ENCODE data around the gene STK39. TPM values are rescaled to one million over a fixed set of nuclear protein-coding genes. Genes with fewer than 3 reads are reported as not detected.
A peak's percentile ranks its signal among the peaks of the same experiment; 100 is the strongest.

The STK39 gene
- total RNA-seq, 4 donors from 2014 or later, result 35.3 to 58.0 (median 47.0) TPM

DNA sequence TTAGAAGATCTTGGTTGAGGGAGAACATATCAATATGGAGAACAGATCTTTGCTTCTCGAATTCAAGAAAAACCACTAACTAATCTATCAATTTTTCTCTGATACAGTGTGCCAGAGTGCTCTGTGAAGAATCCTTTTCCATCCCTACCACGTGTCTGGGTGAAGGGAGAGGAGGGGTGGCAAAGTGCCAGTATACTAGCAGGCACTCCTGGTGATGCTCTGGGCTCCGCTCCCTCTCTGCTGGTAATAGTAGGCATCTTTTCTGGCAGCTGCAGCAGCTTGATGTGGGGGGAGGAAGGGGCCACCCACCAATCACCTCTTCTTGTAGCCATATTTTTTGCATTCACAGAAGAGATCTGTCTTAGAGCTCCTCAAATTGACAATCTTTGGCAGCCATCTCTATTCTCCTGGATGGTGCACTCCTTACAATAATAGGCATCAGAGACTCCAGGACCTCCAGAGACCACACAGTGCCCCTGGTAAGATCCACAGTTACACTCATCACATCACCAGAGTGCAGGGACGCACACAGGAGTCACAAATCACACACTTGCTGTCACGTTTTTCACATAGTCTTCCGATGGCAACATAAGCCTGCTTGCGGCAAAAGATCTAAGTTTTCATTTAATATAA, 15.7 kb downstream of the STK39 start:
- Histone ChIP-seq H3K4me3 (no peak overlapping the region), H3K4me1 (peaks cover 0 to 63% (median 0%) of the 10 kb centered on the region in 3 donors), H3K9me3 (peaks cover 0 to 4% (median 0%) of the 10 kb centered on the region in 3 donors), H3K36me3 (peaks cover 0 to 5% of the 10 kb centered on the region in 2 donors), H3K27me3 (no peaks in the 10 kb centered on the region), H3K27ac (peak overlapping the region in 3 of 4 donors; percentile 54 to 76 (median 71))
- 67 to 77% methylated on average over 5 to 7 of the region's 7 CpGs for WGBS, 2 donors (ENCODE audit: low coverage in 1 of 2)
- peak; percentile 14 for TF ChIP-seq POLR2AphosphoS5 (IDR thresholded peaks at IDR 0.05)
- TF ChIP-seq POLR2A (IDR thresholded peaks at IDR 0.05), result no peak
- ATAC-seq, result peak; percentile 47

DNA sequence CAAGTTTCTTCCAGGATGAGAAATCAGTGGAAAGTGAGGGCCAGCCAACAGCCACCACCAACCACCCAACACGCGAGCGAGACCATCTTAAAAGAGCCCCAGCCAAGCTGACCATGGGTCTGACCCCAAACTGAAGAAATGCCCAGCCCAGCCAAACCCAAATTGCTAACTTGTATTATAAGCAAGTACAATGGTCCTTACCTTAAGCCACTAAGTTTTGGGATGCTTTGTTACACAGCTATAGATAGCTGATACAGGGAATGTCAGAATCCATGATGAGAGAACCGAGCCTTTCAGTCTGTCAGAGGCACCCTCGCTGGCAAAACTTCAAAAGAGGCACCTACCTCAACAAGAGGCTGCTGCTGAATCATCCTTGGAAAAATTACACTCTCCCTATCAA, 17.0 kb downstream of the STK39 start:
- Histone ChIP-seq H3K4me1 (peaks cover 0 to 71% (median 0%) of the 10 kb centered on the region in 3 donors), H3K36me3 (peaks cover 0 to 5% of the 10 kb centered on the region in 2 donors), H3K27me3 (no peaks in the 10 kb centered on the region), H3K9me3 (peaks cover 0 to 4% (median 0%) of the 10 kb centered on the region in 3 donors), H3K27ac (peak overlapping the region in 3 of 4 donors; percentile 5 to 76 (median 54)), H3K4me3 (no peak overlapping the region)
- WGBS, 2 donors (ENCODE audit: low coverage in 1 of 2), result 100% methylated on average over 1 to 2 of the region's 5 CpGs
- no peak for ATAC-seq
- TF ChIP-seq EP300 (IDR thresholded peaks at IDR 0.05) (no peak), POLR2AphosphoS5 (IDR thresholded peaks at IDR 0.05) (no peak), POLR2A (IDR thresholded peaks at IDR 0.05) (no peak)
- TF ChIP-seq, protein P1, sequence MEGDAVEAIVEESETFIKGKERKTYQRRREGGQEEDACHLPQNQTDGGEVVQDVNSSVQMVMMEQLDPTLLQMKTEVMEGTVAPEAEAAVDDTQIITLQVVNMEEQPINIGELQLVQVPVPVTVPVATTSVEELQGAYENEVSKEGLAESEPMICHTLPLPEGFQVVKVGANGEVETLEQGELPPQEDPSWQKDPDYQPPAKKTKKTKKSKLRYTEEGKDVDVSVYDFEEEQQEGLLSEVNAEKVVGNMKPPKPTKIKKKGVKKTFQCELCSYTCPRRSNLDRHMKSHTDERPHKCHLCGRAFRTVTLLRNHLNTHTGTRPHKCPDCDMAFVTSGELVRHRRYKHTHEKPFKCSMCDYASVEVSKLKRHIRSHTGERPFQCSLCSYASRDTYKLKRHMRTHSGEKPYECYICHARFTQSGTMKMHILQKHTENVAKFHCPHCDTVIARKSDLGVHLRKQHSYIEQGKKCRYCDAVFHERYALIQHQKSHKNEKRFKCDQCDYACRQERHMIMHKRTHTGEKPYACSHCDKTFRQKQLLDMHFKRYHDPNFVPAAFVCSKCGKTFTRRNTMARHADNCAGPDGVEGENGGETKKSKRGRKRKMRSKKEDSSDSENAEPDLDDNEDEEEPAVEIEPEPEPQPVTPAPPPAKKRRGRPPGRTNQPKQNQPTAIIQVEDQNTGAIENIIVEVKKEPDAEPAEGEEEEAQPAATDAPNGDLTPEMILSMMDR (IDR thresholded peaks at IDR 0.05), result no peak

DNA sequence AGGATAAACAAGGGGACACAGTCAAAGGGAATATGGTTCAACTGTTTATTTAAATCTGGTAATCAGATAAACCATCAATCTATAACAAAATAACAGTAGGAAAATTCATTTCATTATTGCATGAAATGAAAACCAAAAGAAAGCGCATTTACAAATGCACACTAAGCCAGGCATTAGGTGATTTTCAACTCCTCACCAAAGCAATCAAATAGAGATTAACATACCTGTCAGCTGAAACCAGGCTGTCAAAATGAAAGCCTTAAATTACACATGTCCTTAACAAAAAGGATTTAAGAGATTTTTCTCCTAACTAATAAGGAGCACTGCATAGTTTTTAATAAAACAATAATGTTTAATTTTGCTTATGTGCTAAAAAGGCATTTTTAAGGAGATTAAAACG, 23.0 kb downstream of the STK39 start:
- Histone ChIP-seq H3K27me3 (no peaks in the 10 kb centered on the region), H3K9me3 (no peaks in the 10 kb centered on the region), H3K36me3 (no peaks in the 10 kb centered on the region), H3K4me3 (no peak overlapping the region), H3K27ac (no peak overlapping the region), H3K4me1 (peaks cover 0 to 73% (median 8%) of the 10 kb centered on the region in 3 donors)
- TF ChIP-seq POLR2AphosphoS5 (IDR thresholded peaks at IDR 0.05) (no peak), POLR2A (IDR thresholded peaks at IDR 0.05) (no peak), EP300 (IDR thresholded peaks at IDR 0.05) (no peak)
- TF ChIP-seq, protein P1 (IDR thresholded peaks at IDR 0.05), result no peak
- 94 to 100% methylated on average over 2 of the region's 2 CpGs for WGBS, 2 donors (ENCODE audit: low coverage in 1 of 2)
- no peak for ATAC-seq

DNA sequence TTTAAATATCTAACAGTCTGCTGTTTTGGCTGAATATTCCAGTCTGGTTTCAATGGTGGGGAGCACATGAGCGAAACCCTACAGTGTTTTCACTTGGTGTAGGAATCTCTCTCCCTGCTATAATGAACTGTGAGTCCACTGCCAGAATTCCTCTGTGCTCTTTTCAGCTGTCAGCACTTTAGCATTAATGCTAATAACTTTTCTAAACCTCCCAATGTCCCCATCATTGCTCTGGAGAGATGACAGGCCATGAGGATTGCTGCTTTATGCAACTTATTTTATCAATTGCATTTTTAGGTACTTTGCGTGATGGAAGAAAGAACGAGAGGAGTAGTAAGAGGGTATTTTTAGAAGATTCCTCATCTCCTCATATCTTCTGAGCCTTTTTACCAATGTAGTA, 25.3 kb downstream of the STK39 start:
- 51 to 68% methylated on average over 3 of the region's 3 CpGs for WGBS, 2 donors (ENCODE audit: low coverage in 1 of 2)
- ATAC-seq, result no peak
- TF ChIP-seq POLR2A (IDR thresholded peaks at IDR 0.05), result no peak
- no peak for TF ChIP-seq EP300 (IDR thresholded peaks at IDR 0.05)
- TF ChIP-seq, protein P1 (IDR thresholded peaks at IDR 0.05), result no peak
- no peak for TF ChIP-seq POLR2AphosphoS5 (IDR thresholded peaks at IDR 0.05)
- H3K27me3 ChIP-seq, result no peaks in the 10 kb centered on the region
- no peak overlapping the region for H3K4me3 ChIP-seq
- no peaks in the 10 kb centered on the region for H3K36me3 ChIP-seq
- H3K9me3 ChIP-seq, result no peaks in the 10 kb centered on the region
- peaks cover 0 to 71% (median 8%) of the 10 kb centered on the region in 3 donors for H3K4me1 ChIP-seq
- no peak overlapping the region for H3K27ac ChIP-seq

DNA sequence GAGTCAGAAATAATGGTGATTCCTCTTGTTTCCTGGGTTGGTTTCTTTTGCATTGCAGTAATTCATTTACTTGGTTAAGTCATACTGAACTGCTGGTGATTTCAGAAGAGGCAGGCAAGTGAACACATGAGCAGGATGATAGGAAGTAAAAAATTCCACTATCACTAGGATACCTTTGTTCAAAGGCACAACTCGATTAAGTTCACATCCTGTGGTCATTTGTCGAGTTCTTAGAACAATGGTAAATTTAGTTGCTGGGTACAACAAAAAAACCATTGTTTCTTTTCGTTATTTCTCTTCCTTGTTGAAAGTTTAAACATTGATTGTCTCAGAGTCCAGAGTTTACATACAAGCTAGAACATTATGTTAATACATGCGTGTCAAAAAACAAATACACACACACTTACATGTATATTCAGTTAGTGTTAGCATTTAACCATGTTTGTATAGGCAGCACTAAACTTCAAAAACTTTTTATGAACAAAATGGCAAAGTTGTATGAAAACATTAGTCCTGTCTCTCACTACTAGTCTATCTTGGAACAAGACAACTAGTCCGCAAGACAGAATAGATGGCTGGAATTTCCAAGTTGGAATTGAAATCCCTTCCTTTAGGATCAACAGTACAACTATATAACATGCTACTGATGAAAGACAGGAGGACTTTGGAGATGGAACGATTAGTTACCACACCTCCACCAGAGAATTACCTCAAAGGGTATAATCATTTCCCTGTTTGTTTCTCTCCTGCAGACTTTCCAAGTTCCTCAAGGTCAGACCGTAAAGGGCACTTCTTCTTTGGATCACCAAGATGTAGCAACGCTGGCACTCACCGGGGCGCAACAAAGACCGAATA, 26.2 kb downstream of the STK39 start:
- no peak overlapping the region for H3K4me3 ChIP-seq
- no peaks in the 10 kb centered on the region for H3K36me3 ChIP-seq
- H3K4me1 ChIP-seq, result peaks cover 0 to 77% (median 8%) of the 10 kb centered on the region in 3 donors
- TF ChIP-seq POLR2A (IDR thresholded peaks at IDR 0.05) (no peak), POLR2AphosphoS5 (IDR thresholded peaks at IDR 0.05) (no peak), EP300 (IDR thresholded peaks at IDR 0.05) (no peak)
- TF ChIP-seq, protein P1 (IDR thresholded peaks at IDR 0.05), result no peak
- ATAC-seq, result no peak
- H3K9me3 ChIP-seq, result no peaks in the 10 kb centered on the region
- WGBS, 2 donors (ENCODE audit: low coverage in 1 of 2), result 73 to 85% methylated on average over 7 to 11 of the region's 11 CpGs
- no peaks in the 10 kb centered on the region for H3K27me3 ChIP-seq
- no peak overlapping the region for H3K27ac ChIP-seq
